DND-41 (cell line): Measurements from ENCODE around the gene AOPEP.

Experiments used
- ATAC-seq: fragments of 200-7000 bp; cut with Tn5 transposase; 3 replicates; pipeline ENCODE4 v1.9.1; 2021; ENCODE audit warnings: low read depth; ENCODE audit not compliant: insufficient read depth
- DNase-seq: peaks from one replicate; pipeline ENCODE4 v3.0.0-alpha.2; 2020
- H2AFZ ChIP-seq: 2 replicates; pipeline ENCODE4 v1.6.0; 2012; ENCODE audit warnings: low read depth, low read length
- H3K27ac ChIP-seq: 2 replicates; pipeline ENCODE4 v1.5.1; 2012; ENCODE audit warnings: low read length, inconsistent platforms
- H3K27me3 ChIP-seq: fragments of 200-600 bp; sonication (generic); 2 replicates; pipeline ENCODE4 v1.6.0; 2012; ENCODE audit warnings: low read length, mild to moderate bottlenecking, inconsistent platforms; ENCODE audit not compliant: insufficient read depth, poor library complexity
- H3K36me3 ChIP-seq: 2 replicates; pipeline ENCODE4 v1.5.1; 2012; ENCODE audit warnings: low read length, inconsistent platforms; ENCODE audit not compliant: insufficient read depth
- H3K4me1 ChIP-seq: 2 replicates; pipeline ENCODE4 v1.5.1; 2012; ENCODE audit warnings: mild to moderate bottlenecking, low read length; ENCODE audit not compliant: insufficient read depth
- H3K4me2 ChIP-seq: 2 replicates; pipeline ENCODE4 v1.6.0; 2012; ENCODE audit warnings: mild to moderate bottlenecking, moderate library complexity, low read length, inconsistent platforms; ENCODE audit not compliant: insufficient read depth
- H3K4me3 ChIP-seq, 2 experiments: fragments of 200-600 bp in 1 of 2; shearing (Covaris generic) in 1 of 2; 2 replicates each; pipeline ENCODE4 v1.5.1; 2012 to 2016; ENCODE audit warnings: inconsistent platforms in 2 of 2, low read length in 2 of 2, mild to moderate bottlenecking in 2 of 2, low read depth in 1 of 2, moderate library complexity in 1 of 2
- H3K79me2 ChIP-seq: 2 replicates; pipeline ENCODE4 v1.6.0; 2012; ENCODE audit warnings: low read length, inconsistent platforms; ENCODE audit not compliant: insufficient read depth
- H3K9ac ChIP-seq: 2 replicates; pipeline ENCODE4 v1.6.0; 2012; ENCODE audit warnings: low read depth, mild to moderate bottlenecking, inconsistent platforms, low read length, moderate library complexity
- H3K9me3 ChIP-seq: 2 replicates; pipeline ENCODE4 v1.5.1; 2012; ENCODE audit warnings: low read length, moderate library complexity, mild to moderate bottlenecking, inconsistent platforms; ENCODE audit not compliant: insufficient read depth, severe bottlenecking
- H4K20me1 ChIP-seq: 2 replicates; pipeline ENCODE4 v1.6.0; 2012; ENCODE audit warnings: low read length; ENCODE audit not compliant: insufficient read depth
- EZH2 ChIP-seq: IDR thresholded peaks from 3 replicates; pipeline ENCODE4 v1.6.1; 2012; ENCODE audit warnings: borderline replicate concordance, low read depth, mild to moderate bottlenecking, moderate library complexity, low read length, inconsistent platforms; ENCODE audit not compliant: severe bottlenecking
- TF ChIP-seq, protein P1 (sequence below): IDR thresholded peaks from 2 replicates; pipeline ENCODE4 v1.5.1; 2012; ENCODE audit warnings: borderline replicate concordance, low read length, moderate library complexity, mild to moderate bottlenecking; ENCODE audit not compliant: poor library complexity, severe bottlenecking; ENCODE audit errors: extremely low read depth

The AOPEP gene

DNA sequence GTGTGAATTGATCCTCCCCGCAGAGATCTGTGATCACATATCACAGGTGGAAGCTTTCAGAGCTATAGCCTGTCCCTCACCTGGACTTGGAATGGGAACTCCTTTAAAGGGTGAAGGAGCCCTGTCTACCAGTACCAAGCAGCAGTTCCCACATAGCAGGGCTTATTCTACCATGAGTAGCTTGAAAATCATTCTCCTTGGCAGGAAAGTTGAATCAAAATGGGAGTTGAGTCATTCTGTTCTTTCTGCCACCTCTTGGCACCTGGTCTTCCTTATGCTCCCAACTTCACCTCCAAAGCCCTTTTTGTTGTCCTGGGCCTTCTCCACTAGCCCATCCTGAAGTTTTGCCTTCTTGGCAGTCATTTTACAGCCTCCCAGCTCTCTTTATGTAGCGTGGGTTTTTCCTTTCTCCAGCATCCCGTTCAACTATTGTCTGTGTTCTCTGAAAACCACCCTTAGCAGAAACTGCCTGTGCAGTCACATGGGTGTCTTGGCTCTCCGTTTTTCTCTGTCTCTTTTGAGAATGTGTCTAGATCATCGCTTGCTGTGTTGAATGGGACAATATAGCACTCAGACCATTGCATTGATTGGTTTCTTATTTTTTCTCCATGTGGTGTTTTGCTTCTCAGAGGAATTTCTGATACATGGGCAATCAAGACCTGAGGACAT is 222.2 kb downstream of the AOPEP start:
- Histone ChIP-seq H3K4me3 (no peak overlapping the region), H4K20me1 (no peaks in the 10 kb centered on the region), H3K79me2 (no peaks in the 10 kb centered on the region), H3K36me3 (no peaks in the 10 kb centered on the region), H3K27ac (no peak overlapping the region), H3K27me3 (no peaks in the 10 kb centered on the region), H3K9me3 (no peaks in the 10 kb centered on the region), H3K9ac (no peak overlapping the region), H3K4me2 (no peak overlapping the region), H2AFZ (no peak overlapping the region), H3K4me1 (no peaks in the 10 kb centered on the region; the same call in 1 of the 2 replicates)
- no peak for TF ChIP-seq EZH2
- TF ChIP-seq, protein P1, sequence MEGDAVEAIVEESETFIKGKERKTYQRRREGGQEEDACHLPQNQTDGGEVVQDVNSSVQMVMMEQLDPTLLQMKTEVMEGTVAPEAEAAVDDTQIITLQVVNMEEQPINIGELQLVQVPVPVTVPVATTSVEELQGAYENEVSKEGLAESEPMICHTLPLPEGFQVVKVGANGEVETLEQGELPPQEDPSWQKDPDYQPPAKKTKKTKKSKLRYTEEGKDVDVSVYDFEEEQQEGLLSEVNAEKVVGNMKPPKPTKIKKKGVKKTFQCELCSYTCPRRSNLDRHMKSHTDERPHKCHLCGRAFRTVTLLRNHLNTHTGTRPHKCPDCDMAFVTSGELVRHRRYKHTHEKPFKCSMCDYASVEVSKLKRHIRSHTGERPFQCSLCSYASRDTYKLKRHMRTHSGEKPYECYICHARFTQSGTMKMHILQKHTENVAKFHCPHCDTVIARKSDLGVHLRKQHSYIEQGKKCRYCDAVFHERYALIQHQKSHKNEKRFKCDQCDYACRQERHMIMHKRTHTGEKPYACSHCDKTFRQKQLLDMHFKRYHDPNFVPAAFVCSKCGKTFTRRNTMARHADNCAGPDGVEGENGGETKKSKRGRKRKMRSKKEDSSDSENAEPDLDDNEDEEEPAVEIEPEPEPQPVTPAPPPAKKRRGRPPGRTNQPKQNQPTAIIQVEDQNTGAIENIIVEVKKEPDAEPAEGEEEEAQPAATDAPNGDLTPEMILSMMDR, result no peak
- DNase-seq (no peak), ATAC-seq (no peak)

DNA sequence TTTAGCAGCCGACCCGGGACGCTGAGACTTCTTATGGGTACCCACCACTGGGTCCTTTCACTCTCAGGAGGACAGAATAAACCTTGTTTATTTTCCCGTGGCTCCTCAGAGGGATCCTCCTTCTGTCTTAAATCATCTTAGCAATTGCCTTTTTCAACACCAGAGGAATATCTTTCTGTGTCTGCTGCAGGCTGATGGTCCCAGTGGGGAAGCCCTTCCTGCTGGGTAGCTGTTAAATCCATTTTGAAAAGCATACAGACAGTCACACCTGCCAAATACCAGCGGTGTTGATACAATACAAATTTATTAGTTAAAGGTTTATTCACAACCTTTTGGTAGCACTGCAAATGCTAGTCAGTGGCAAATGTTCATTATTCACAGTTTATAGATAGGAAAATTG is 222.9 kb downstream of the AOPEP start:
- H3K4me2 ChIP-seq, result no peak overlapping the region

DNA sequence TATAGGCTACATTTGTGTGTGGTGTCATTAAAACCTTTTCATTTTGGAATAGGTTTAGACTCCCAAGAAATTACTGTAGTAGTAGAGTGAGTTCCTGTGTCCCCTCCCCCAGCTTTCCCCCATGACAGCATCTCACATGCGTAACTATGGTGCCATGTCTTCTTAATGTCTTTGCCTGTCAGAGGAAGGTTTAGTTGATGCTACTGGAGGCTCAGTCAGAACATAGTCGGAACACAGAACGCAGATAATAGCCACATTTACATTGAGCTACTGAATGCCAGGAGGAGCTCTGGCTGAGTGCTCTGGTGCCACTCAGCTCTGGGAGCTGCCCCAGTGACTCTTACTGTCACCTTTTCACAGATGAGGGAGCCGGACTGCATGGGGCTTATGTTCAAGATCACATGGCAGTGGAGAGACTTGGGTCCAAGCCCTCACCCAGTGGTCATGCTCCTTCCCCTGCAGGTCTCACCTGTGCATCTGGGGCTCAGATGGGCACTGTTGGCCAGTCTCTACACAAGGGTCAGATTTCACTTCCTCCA is 223.6 kb downstream of the AOPEP start:
- DNase-seq (no peak), ATAC-seq (no peak)
- Histone ChIP-seq H3K4me1 (no peaks in the 10 kb centered on the region; the same call in 1 of the 2 replicates), H3K27ac (no peak overlapping the region), H3K27me3 (no peaks in the 10 kb centered on the region), H3K9ac (no peak overlapping the region), H3K36me3 (no peaks in the 10 kb centered on the region), H4K20me1 (no peaks in the 10 kb centered on the region), H3K9me3 (no peaks in the 10 kb centered on the region), H3K79me2 (no peaks in the 10 kb centered on the region), H2AFZ (no peak overlapping the region), H3K4me2 (no peak overlapping the region), H3K4me3 (no peak overlapping the region)
- no peak for TF ChIP-seq EZH2
- TF ChIP-seq, protein P1, result no peak

More for the DNA sequence above, 222.9 kb downstream of the AOPEP start:
- H3K9me3 ChIP-seq, result no peaks in the 10 kb centered on the region
- H3K27ac ChIP-seq, result no peak overlapping the region
- H3K27me3 ChIP-seq, result no peaks in the 10 kb centered on the region
- no peaks in the 10 kb centered on the region; the same call in 1 of the 2 replicates for H3K4me1 ChIP-seq
- no peak overlapping the region for H2AFZ ChIP-seq
- no peaks in the 10 kb centered on the region for H3K79me2 ChIP-seq
- ATAC-seq (no peak), DNase-seq (no peak)
- H3K4me3 ChIP-seq, result no peak overlapping the region
- H4K20me1 ChIP-seq, result no peaks in the 10 kb centered on the region
- H3K9ac ChIP-seq, result no peak overlapping the region
- TF ChIP-seq EZH2, result no peak
- TF ChIP-seq, protein P1, result no peak
- H3K36me3 ChIP-seq, result no peaks in the 10 kb centered on the region
